BJ (cell line): ENCODE results near the gene FAF1. TPM values are rescaled to one million over a fixed set of nuclear protein-coding genes. Genes with fewer than 3 reads are reported as not detected.

Source experiments
- CTCF ChIA-PET: fragments of 350-600 bp; formaldehyde crosslinking; extraction: SDS; loops from one replicate; lab custom pipeline; 2021; ENCODE audit warnings: antibody characterized with exemption, inconsistent platforms; lab: Yijun Ruan, JAX
- POLR2A ChIA-PET: fragments of 300-600 bp; sonication (Branson Sonifier 250); formaldehyde crosslinking; extraction: SDS; loops from one replicate; lab custom pipeline; 2021; ENCODE audit warnings: antibody characterized with exemption; lab: Charles Lee
- DNase-seq: peaks from one replicate; pipeline ENCODE4 v3.0.0-alpha.2; 2011; ENCODE audit warnings: low read depth
- H3K27me3 ChIP-seq: 2 replicates; pipeline ENCODE4 v1.6.0; 2011; ENCODE audit warnings: low read length; ENCODE audit not compliant: control insufficient read depth, insufficient read depth
- H3K36me3 ChIP-seq: 2 replicates; pipeline ENCODE4 v1.5.1; 2011; ENCODE audit warnings: low read length; ENCODE audit not compliant: control insufficient read depth, insufficient read depth
- H3K4me3 ChIP-seq: 2 replicates; pipeline ENCODE4 v1.5.1; 2011; ENCODE audit warnings: low read depth, mild to moderate bottlenecking, control low read depth, low read length
- CTCF ChIP-seq: IDR thresholded peaks from 2 replicates; pipeline ENCODE4 v1.5.1; 2011; ENCODE audit warnings: low read depth, mild to moderate bottlenecking, control low read depth, inconsistent platforms, low read length, moderate library complexity; ENCODE audit not compliant: insufficient read depth
- polyA plus RNA-seq: library from polyadenylated mRNA; depleted of rRNA; stranded (reverse); fragments of >200 nt; gene quantifications from 2 replicates; pipeline ENCODE4 v1.2.3, GENCODE V29; 2011

Gene FAF1
- polyA plus RNA-seq, 1 experiment, result 15.5 TPM

DNA sequence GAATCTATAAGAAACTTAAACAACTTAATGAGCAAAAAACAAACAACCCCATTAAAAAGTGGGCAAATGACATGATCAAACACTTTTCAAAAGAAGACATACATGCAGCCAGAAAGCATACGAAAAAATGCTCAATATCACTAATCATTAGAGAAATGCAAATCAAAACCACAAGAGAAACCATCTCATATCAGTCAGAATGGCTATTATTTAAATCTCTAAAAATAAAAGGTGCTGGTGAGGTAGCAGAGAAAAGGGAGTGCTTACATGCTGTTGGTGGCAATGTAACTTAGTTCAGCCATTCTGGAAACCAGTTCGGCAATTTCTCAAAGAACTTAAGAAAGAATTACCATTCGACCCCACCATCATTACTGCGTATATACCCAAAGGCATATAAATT lies 147.7 kb downstream of the FAF1 start:
- Histone ChIP-seq H3K27me3 (no peaks in the 10 kb centered on the region), H3K4me3 (no peak overlapping the region), H3K36me3 (no peaks in the 10 kb centered on the region)
- ChIA-PET POLR2A (no interaction called here), CTCF (no interaction called here)
- no peak for DNase-seq
- TF ChIP-seq CTCF, result no peak

DNA sequence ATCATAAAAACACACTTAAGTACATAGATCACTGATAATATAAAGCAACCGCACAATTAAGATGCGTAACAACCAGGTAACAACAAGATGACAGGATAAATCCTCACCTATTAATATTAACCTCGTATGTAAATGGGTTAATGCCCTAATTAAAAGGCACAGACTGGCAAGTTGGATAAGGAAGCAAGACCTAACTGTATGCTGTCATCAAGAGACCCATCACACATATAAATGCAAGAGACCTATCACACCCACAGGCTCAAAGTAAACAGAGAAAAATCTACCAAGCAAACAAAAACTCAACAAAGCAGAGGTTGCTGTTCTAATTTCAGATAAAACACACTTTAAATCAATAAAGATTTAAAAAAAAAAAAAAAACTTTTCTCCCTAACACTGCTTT lies 151.8 kb downstream of the FAF1 start:
- no peaks in the 10 kb centered on the region for H3K36me3 ChIP-seq
- no peak for TF ChIP-seq CTCF
- H3K27me3 ChIP-seq, result no peaks in the 10 kb centered on the region
- H3K4me3 ChIP-seq, result no peak overlapping the region
- ChIA-PET CTCF (no interaction called here), POLR2A (no interaction called here)
- DNase-seq, result no peak

GRCh38 chr1:50796272-50796671 lies 163.8 kb downstream of the FAF1 start:
- no peaks in the 10 kb centered on the region for H3K36me3 ChIP-seq
- no peaks in the 10 kb centered on the region for H3K27me3 ChIP-seq
- ChIA-PET POLR2A (no interaction called here), CTCF (no interaction called here)
- no peak overlapping the region for H3K4me3 ChIP-seq
- no peak for DNase-seq
- TF ChIP-seq CTCF, result no peak

DNA sequence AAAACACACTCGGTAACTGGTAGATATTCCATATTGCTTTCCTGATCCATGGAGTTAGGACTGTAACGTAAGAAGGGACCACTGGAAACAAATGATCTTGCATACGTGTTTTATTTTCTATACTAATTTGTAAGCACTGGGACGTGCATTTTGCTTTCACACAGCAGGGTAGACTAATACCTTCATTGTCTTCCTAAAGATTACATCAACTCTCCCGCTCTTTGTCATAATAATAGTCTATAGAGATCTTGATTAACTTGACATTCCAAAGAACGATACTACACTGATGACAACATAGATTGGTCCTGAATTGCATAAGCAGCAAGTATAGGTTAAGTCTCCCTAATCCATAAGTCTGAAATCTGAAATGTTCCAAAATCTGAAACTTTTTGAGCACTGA lies 166.5 kb downstream of the FAF1 start:
- no peak for TF ChIP-seq CTCF
- ChIA-PET CTCF (no interaction called here), POLR2A (no interaction called here)
- no peak for DNase-seq
- H3K4me3 ChIP-seq, result no peak overlapping the region
- no peaks in the 10 kb centered on the region for H3K36me3 ChIP-seq
- H3K27me3 ChIP-seq, result no peaks in the 10 kb centered on the region

- Histone ChIP-seq H3K4me3 (no peak overlapping the region), H3K36me3 (no peaks in the 10 kb centered on the region), H3K27me3 (no peaks in the 10 kb centered on the region)
- POLR2A ChIA-PET, result no interaction called here
- DNase-seq, result no peak
- CTCF ChIA-PET, result interaction anchor here (1.0 to 1.4 kb wide), 2 partner anchors 13 to 16 kb away, joined by 3 to 5 read pairs; no protein-coding TSS in a partner anchor
- TF ChIP-seq CTCF, result no peak
Measured at GRCh38 chr1:50787266-50787665, 172.8 kb downstream of the FAF1 start.
